Right lobe of liver (tissue), 4 donors: ENCODE results near the gene MMP15.

Experiments used
- CTCF ChIP-seq, 4 donors: fragments of 200-600 bp in 3 of 4; fragments of 450-650 bp in 1 of 4; IDR thresholded peaks; one replicate each; pipeline versions ENCODE4 v1.5.1 to v1.8.0; 2016 to 2022; ENCODE audit warnings: antibody characterized with exemption in 4 of 4, mild to moderate bottlenecking in 2 of 4
- POLR2A ChIP-seq: fragments of 450-650 bp; IDR thresholded peaks from one replicate; pipeline ENCODE4 v1.6.1; 2017; ENCODE audit warnings: antibody characterized with exemption, mild to moderate bottlenecking
- donor health status: DM: no; HTN: no; CAD: no.
- donor health status: DM: no; HTN: no; CAD: no.
- donor health status: DM: no; HTN: yes; CAD: no.

GRCh38 chr16:58074657-58075056 lies 49.1 kb downstream of the MMP15 start:
- TF ChIP-seq POLR2A: no peak
- TF ChIP-seq CTCF (IDR thresholded peaks at IDR 0.05): no peak
